HCT116 (cell line): ENCODE results near the gene TICAM1. TPM values are rescaled to one million over a fixed set of nuclear protein-coding genes. Genes with fewer than 3 reads are reported as not detected.
"Not testable (repeated sequence)": the region's sequence is repeated elsewhere in the genome, so short reads cannot be mapped to it uniquely, and the experiment has no call there.

ENCODE experiments used
- ATAC-seq: fragments of 200-7000 bp; cut with Tn5 transposase; 2 replicates; pipeline ENCODE4 v1.9.1; 2020; ENCODE audit warnings: mild to moderate bottlenecking, moderate library complexity
- BruUV-seq: library from RNA; stranded (reverse); fragments of 400-500 nt; replicated peaks from 2 replicates; lab custom pipeline; 2021; lab: Mats Ljungman, UMichigan
- CTCF ChIA-PET: fragments of 300-600 bp; sonication (Branson Sonifier 250); formaldehyde crosslinking; loops from one replicate; lab custom pipeline; 2021; ENCODE audit warnings: antibody characterized with exemption; lab: Charles Lee
- POLR2A ChIA-PET: fragments of 300-600, 350-600 bp; sonication (Branson Sonifier 250); formaldehyde crosslinking; loops from one replicate; lab custom pipeline; 2021; ENCODE audit warnings: antibody characterized with exemption; lab: Charles Lee
- RAD21 ChIA-PET, 2 experiments: fragments of 300-600 bp; sonication (Branson Sonifier 250); formaldehyde crosslinking; loops; one replicate each; lab custom pipeline; 2023; ENCODE audit warnings: low total read pairs in 2 of 2; ENCODE audit not compliant: uncharacterized antibody in 2 of 2, unreplicated experiment in 2 of 2, low non-redundant PET in 1 of 2; lab: Charles Lee
- DNase-seq: peaks from one replicate; pipeline ENCODE4 v3.0.0-alpha.2; 2010; ENCODE audit warnings: low read depth, low spot score
- H2AFZ ChIP-seq: fragments of 200-600 bp; shearing (Covaris generic), sonication (generic); 2 replicates; pipeline ENCODE4 v1.6.1; 2017; ENCODE audit warnings: low read depth, mixed run types, mixed read lengths, antibody characterized with exemption, low read length; ENCODE audit not compliant: poor library complexity, severe bottlenecking
- H3K27ac ChIP-seq: 2 replicates; pipeline ENCODE4 v1.5.1; 2012; ENCODE audit warnings: low read depth, low read length
- H3K27me3 ChIP-seq: fragments of 200-600 bp; sonication (generic); 2 replicates; pipeline ENCODE4 v1.6.1; 2016; ENCODE audit warnings: mixed run types, low read length, mixed read lengths; ENCODE audit not compliant: insufficient read depth
- H3K36me3 ChIP-seq, 2 experiments: fragments of 200-500 bp in 1 of 2; fragments of 200-600 bp in 1 of 2; sonication (Bioruptor generic) in 1 of 2; sonication (generic) in 1 of 2; 2 replicates each; pipeline versions ENCODE4 v1.5.1 to v1.6.1; 2014 to 2016; ENCODE audit warnings: low read length in 2 of 2, inconsistent platforms in 1 of 2, mixed read lengths in 1 of 2, mixed run types in 1 of 2; ENCODE audit not compliant: insufficient read depth in 2 of 2, control insufficient read depth in 1 of 2
- H3K4me1 ChIP-seq, 2 experiments: fragments of 200-600 bp in 1 of 2; sonication (generic) in 1 of 2; 2 replicates each; pipeline versions ENCODE4 v1.5.1 to v1.6.1; 2012 to 2017; ENCODE audit warnings: low read length in 2 of 2, inconsistent platforms in 1 of 2, mild to moderate bottlenecking in 1 of 2, mixed read lengths in 1 of 2, mixed run types in 1 of 2, moderate library complexity in 1 of 2; ENCODE audit not compliant: insufficient read depth in 2 of 2, control insufficient read depth in 1 of 2
- H3K4me2 ChIP-seq: fragments of 200-600 bp; sonication (generic); 2 replicates; pipeline ENCODE4 v1.6.1; 2017; ENCODE audit warnings: mixed run types, low read length, mixed read lengths
- H3K4me3 ChIP-seq, 2 experiments: fragments of 200-600 bp in 1 of 2; sonication (generic) in 1 of 2; replicated peaks in 1 of 2; 2 replicates each; pipeline ENCODE4 v1.5.1; 2011 to 2016; ENCODE audit warnings: low read length in 2 of 2, control low read depth in 1 of 2, low read depth in 1 of 2, mild to moderate bottlenecking in 1 of 2, mixed read lengths in 1 of 2, mixed run types in 1 of 2
- H3K79me2 ChIP-seq: fragments of 200-600 bp; sonication (generic); 2 replicates; pipeline ENCODE4 v1.6.1; 2017; ENCODE audit warnings: mild to moderate bottlenecking, mixed run types, low read length, moderate library complexity, mixed read lengths; ENCODE audit not compliant: insufficient read depth
- H3K9ac ChIP-seq: fragments of 200-600 bp; sonication (generic); 2 replicates; pipeline ENCODE4 v1.6.1; 2016; ENCODE audit warnings: low read length, mixed read lengths
- H3K9me2 ChIP-seq: fragments of 200-600 bp; sonication (generic), shearing (Covaris generic); 2 replicates; pipeline ENCODE4 v1.6.1; 2017; ENCODE audit warnings: mixed run types, mild to moderate bottlenecking, moderate library complexity; ENCODE audit not compliant: insufficient read depth
- H3K9me3 ChIP-seq, 2 experiments: fragments of 200-500 bp in 1 of 2; fragments of 200-600 bp in 1 of 2; sonication (Bioruptor generic) in 1 of 2; sonication (generic) in 1 of 2; 2 replicates each; pipeline ENCODE4 v1.6.1; 2014 to 2017; ENCODE audit warnings: low read length in 2 of 2, mixed read lengths in 2 of 2, inconsistent platforms in 1 of 2, low read depth in 1 of 2, mild to moderate bottlenecking in 1 of 2, mixed run types in 1 of 2, moderate library complexity in 1 of 2; ENCODE audit not compliant: control insufficient read depth in 1 of 2, insufficient read depth in 1 of 2
- H4K20me1 ChIP-seq: fragments of 200-600 bp; sonication (generic), shearing (Covaris generic); 2 replicates; pipeline ENCODE4 v1.6.1; 2017; ENCODE audit warnings: mixed run types, mild to moderate bottlenecking, moderate library complexity; ENCODE audit not compliant: insufficient read depth
- ATF3 ChIP-seq: IDR thresholded peaks from 2 replicates; pipeline ENCODE4 v1.6.1; 2012
- CBX3 ChIP-seq: IDR thresholded peaks from 2 replicates; pipeline ENCODE4 v1.6.1; 2012; ENCODE audit warnings: low read depth
- CEBPB ChIP-seq: IDR thresholded peaks from 2 replicates; pipeline ENCODE4 v1.6.1; 2012; ENCODE audit warnings: low read depth
- EZH2 ChIP-seq: fragments of 200-600 bp; sonication (generic); IDR thresholded peaks from 2 replicates; pipeline ENCODE4 v1.6.1; 2017; ENCODE audit warnings: antibody characterized with exemption, mixed run types
- EZH2phosphoT487 ChIP-seq: fragments of 200-600 bp; IDR thresholded peaks from 2 replicates; pipeline ENCODE4 v1.6.1; 2018; ENCODE audit warnings: antibody characterized with exemption, borderline replicate concordance
- JUND ChIP-seq: IDR thresholded peaks from 2 replicates; pipeline ENCODE4 v1.6.1; 2012
- MAX ChIP-seq: IDR thresholded peaks from 2 replicates; pipeline ENCODE4 v1.6.1; 2012
- POLR2A ChIP-seq: IDR thresholded peaks from 2 replicates; pipeline ENCODE4 v1.7.0; 2011; ENCODE audit warnings: borderline replicate concordance; ENCODE audit not compliant: insufficient read depth, insufficient read length; ENCODE audit errors: extremely low read depth
- POLR2AphosphoS5 ChIP-seq: IDR thresholded peaks from 2 replicates; pipeline ENCODE4 v1.6.1; 2011; ENCODE audit warnings: mild to moderate bottlenecking, low read depth, low read length, moderate library complexity
- SIN3A ChIP-seq: IDR thresholded peaks from 2 replicates; pipeline ENCODE4 v1.6.1; 2012; ENCODE audit warnings: low read depth
- SP1 ChIP-seq: IDR thresholded peaks from 2 replicates; pipeline ENCODE4 v1.6.1; 2012; ENCODE audit warnings: low read depth
- SRF ChIP-seq: IDR thresholded peaks from 2 replicates; pipeline ENCODE4 v1.6.1; 2012; ENCODE audit warnings: low read depth
- ZBTB33 ChIP-seq: IDR thresholded peaks from 2 replicates; pipeline ENCODE4 v1.6.1; 2011; ENCODE audit warnings: mild to moderate bottlenecking, low read length, moderate library complexity; ENCODE audit not compliant: insufficient replicate concordance; ENCODE audit errors: extremely low read depth
- ZFX ChIP-seq: fragments of 450-650 bp; IDR thresholded peaks from 2 replicates; pipeline ENCODE4 v1.6.1; 2017
- intact Hi-C: fragments of 100-400 bp; cut with micrococcal nuclease; formaldehyde crosslinking; loops from 2 replicates; pipeline ENCODE4 v1.10.0; 2022
- total RNA-seq: library from RNA; stranded (reverse); gene quantifications from one replicate; pipeline ENCODE4 v1.2.1, GENCODE V29; 2021; ENCODE audit not compliant: unreplicated experiment

Gene TICAM1
- total RNA-seq, 1 experiment from 2014 or later, result 28.7 TPM

DNA sequence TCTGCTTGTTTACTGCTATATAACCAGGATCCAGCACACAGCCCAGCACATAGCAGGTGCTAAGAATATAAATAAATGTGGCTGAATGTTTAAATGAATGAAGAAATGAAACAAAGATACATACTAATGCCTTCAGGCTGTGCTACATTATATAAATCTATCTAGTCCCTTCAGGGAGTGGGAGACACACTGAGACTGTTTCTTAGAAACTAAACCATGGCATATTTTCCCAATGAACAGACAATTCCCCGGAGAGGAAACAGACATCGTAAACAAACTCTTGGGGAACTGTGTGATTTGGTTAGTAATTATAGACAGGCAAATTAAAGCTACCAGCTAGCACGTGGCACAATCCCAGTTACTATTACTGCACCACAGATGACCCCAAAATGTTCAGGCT lies 49.7 kb downstream of the TICAM1 start (continued):
- TF ChIP-seq ZBTB33, result no peak
- no peak for TF ChIP-seq ZFX
- no peak for TF ChIP-seq CBX3
- TF ChIP-seq POLR2AphosphoS5, result no peak
- TF ChIP-seq JUND, result no peak
- TF ChIP-seq ATF3, result no peak
- TF ChIP-seq EZH2, result no peak
- no peak for TF ChIP-seq SIN3A

DNA sequence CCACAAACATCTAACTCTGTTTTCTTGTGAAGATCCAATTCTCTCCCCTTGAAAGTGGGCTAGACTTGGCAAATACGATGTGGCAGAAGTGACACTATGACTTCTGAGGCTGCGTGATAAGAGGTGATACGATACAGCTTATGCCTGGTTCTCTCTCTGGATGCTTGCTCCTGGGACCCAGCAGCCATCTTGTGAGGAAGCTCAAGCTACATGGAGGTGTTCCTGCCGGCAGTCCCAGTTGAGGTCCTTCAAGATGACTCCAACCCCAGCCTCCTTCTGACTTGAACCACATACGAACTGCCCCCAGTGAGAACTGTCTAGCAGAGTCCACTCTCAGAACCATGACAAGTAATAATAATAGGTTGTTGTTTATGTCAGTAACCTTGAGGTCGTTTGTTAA lies 50.7 kb downstream of the TICAM1 start:
- CTCF ChIA-PET, result no interaction called here

DNA sequence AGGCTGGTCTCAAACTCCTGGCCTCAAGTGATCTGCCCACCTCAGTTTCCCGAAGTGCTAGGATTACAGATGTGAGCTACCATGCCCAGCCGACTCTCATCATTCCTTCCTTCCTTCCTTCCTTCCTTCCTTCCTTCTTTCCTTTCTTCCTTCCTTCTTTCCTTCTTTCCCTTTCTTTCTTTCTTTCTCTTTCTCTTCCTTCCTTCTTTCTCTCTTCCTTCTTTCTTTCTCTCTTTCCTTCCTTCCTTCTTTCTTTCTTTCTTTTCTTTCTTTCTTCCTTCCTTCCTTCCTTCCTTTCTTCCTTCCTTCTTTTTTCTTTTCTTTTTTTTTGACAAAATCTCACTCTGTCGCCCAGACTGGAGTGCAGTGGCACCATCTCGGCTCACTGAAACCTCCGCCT lies 53.4 kb downstream of the TICAM1 start:
- H3K27me3 ChIP-seq, H3K27ac ChIP-seq, H3K4me3 ChIP-seq, H3K9me3 ChIP-seq, H3K36me3 ChIP-seq, intact Hi-C loops, H4K20me1 ChIP-seq, H3K4me2 ChIP-seq, H3K9me2 ChIP-seq, BruUV-seq, POLR2A ChIA-PET, ATAC-seq, DNase-seq, H3K9ac ChIP-seq, H3K79me2 ChIP-seq, H2AFZ ChIP-seq: not testable (repeated sequence)
- H3K4me1 ChIP-seq, result peaks cover 5 to 17% of the 10 kb centered on the region in 2 experiments
- ChIA-PET RAD21 (interaction anchor here in 1 of 2 experiments (0.7 kb wide), 1 partner anchor 8 kb away, joined by 3 read pairs; no protein-coding TSS in a partner anchor), CTCF (interaction anchor here (1.1 kb wide), 1 partner anchor 13 kb away, joined by 3 read pairs; no protein-coding TSS in a partner anchor)

More for the DNA sequence above, 50.7 kb downstream of the TICAM1 start:
- DNase-seq (no peak), ATAC-seq (no peak)
- H4K20me1 ChIP-seq, result no peaks in the 10 kb centered on the region
- H3K79me2 ChIP-seq, result no peaks in the 10 kb centered on the region
- no peak overlapping the region for H3K9ac ChIP-seq
- POLR2A ChIA-PET, result no interaction called here
- H3K36me3 ChIP-seq, result no peaks in the 10 kb centered on the region
- H3K27me3 ChIP-seq, result no peaks in the 10 kb centered on the region
- RAD21 ChIA-PET, result no interaction called here
- intact Hi-C loops, result no loop called here
- peaks cover 0 to 5% of the 10 kb centered on the region in 2 experiments; a peak in 1 of 4 replicates for H3K9me3 ChIP-seq
- H3K4me2 ChIP-seq, result no peak overlapping the region
- H3K4me3 ChIP-seq, result no peak overlapping the region
- TF ChIP-seq POLR2A (no peak), ZBTB33 (no peak), SRF (no peak), MAX (no peak), CEBPB (no peak), EZH2phosphoT487 (no peak), JUND (no peak), SP1 (no peak)
- H2AFZ ChIP-seq, result no peak overlapping the region
- peaks cover under 1 to 6% of the 10 kb centered on the region in 2 experiments; a peak in 3 of 4 replicates for H3K4me1 ChIP-seq
- BruUV-seq, result no TSS peak
- H3K27ac ChIP-seq, result no peak overlapping the region
- H3K9me2 ChIP-seq, result no peaks in the 10 kb centered on the region
